Right lobe of liver (tissue), 6 donors: ENCODE measurements around the gene SRCIN1. TPM values are rescaled to one million over a fixed set of nuclear protein-coding genes. Genes with fewer than 3 reads are reported as not detected.

Source experiments
- ATAC-seq, 4 donors: fragments of 200-7000 bp; cut with Tn5 transposase; one replicate each; pipeline ENCODE4 v1.9.1; 2020; ENCODE audit warnings: mild to moderate bottlenecking in 4 of 4, moderate library complexity in 4 of 4
- DNase-seq, 3 donors: peaks; one replicate each; pipeline ENCODE4 v3.0.0-alpha.2; 2020
- H3K27ac ChIP-seq, 3 donors: fragments of 200-600 bp; one replicate each; pipeline ENCODE4 v1.8.0; 2022
- H3K27me3 ChIP-seq, 2 donors: fragments of 200-600 bp; one replicate each; pipeline ENCODE4 v1.8.0; 2022
- H3K36me3 ChIP-seq, 4 donors: fragments of 200-600 bp; sonication (generic) in 1 of 4; one replicate each; pipeline versions ENCODE4 v1.5.1 to v1.8.0; 2017 to 2022; ENCODE audit warnings: control low read depth in 1 of 4
- H3K4me1 ChIP-seq, 4 donors: fragments of 200-600 bp; sonication (generic) in 1 of 4; one replicate each; pipeline versions ENCODE4 v1.5.1 to v1.8.0; 2017 to 2022; ENCODE audit warnings: control low read depth in 1 of 4
- H3K4me3 ChIP-seq, 3 donors: fragments of 200-600 bp; one replicate each; pipeline ENCODE4 v1.8.0; 2022
- H3K9me3 ChIP-seq, 4 donors: fragments of 200-600 bp; sonication (generic) in 1 of 4; one replicate each; pipeline versions ENCODE4 v1.5.1 to v1.8.0; 2017 to 2022; ENCODE audit warnings: control low read depth in 1 of 4
- POLR2A ChIP-seq: fragments of 450-650 bp; IDR thresholded peaks from one replicate; pipeline ENCODE4 v1.6.1; 2017; ENCODE audit warnings: antibody characterized with exemption, mild to moderate bottlenecking
- WGBS: methylation state at CpG from one replicate; pipeline ENCODE4 v1.1.6; 2018; ENCODE audit warnings: low coverage, low lambda C conversion rate; ENCODE audit not compliant: insufficient coverage; ENCODE audit errors: missing lambda C conversion rate; 5-methylcytosine and 5-hydroxymethylcytosine counted together
- intact Hi-C, 2 donors: fragments of 100-400 bp; cut with DNase I; formaldehyde crosslinking; loops; one replicate each; pipeline versions ENCODE4 v1.11.2 to v1.14.1; 2022
- total RNA-seq, 6 experiments: library from RNA; depleted of rRNA in 2 of 6; stranded (reverse); fragments of >200 nt in 2 of 6; fragmentation: NEBNext Ultra II Directional in 3 of 6; extraction: Animal tissue kit (Norgen Biotek cat#: 25700) in 3 of 6; gene quantifications; one replicate each; pipeline versions ENCODE4 v1.1.0 to v1.2.4, GENCODE V29; 2016 to 2023
- TF ChIP-seq, protein P1 (sequence below), 4 donors: fragments of 200-600 bp in 3 of 4; fragments of 450-650 bp in 1 of 4; IDR thresholded peaks; one replicate each; pipeline versions ENCODE4 v1.5.1 to v1.8.0; 2016 to 2022; ENCODE audit warnings: antibody characterized with exemption in 4 of 4, mild to moderate bottlenecking in 2 of 4
- donor health status: DM: no; HTN: yes; CAD: no.
- donor health status: DM: no; HTN: no; CAD: no.
- donor health status: DM: no; HTN: no; CAD: no.
- donor health status: DM: no; HTN: yes; CAD: no.
- donor health status: DM: no; HTN: yes; CAD: no.

SRCIN1 gene
- total RNA-seq, 6 experiments from 2014 or later = 5.6 to 17.6 (median 11.5) TPM

DNA sequence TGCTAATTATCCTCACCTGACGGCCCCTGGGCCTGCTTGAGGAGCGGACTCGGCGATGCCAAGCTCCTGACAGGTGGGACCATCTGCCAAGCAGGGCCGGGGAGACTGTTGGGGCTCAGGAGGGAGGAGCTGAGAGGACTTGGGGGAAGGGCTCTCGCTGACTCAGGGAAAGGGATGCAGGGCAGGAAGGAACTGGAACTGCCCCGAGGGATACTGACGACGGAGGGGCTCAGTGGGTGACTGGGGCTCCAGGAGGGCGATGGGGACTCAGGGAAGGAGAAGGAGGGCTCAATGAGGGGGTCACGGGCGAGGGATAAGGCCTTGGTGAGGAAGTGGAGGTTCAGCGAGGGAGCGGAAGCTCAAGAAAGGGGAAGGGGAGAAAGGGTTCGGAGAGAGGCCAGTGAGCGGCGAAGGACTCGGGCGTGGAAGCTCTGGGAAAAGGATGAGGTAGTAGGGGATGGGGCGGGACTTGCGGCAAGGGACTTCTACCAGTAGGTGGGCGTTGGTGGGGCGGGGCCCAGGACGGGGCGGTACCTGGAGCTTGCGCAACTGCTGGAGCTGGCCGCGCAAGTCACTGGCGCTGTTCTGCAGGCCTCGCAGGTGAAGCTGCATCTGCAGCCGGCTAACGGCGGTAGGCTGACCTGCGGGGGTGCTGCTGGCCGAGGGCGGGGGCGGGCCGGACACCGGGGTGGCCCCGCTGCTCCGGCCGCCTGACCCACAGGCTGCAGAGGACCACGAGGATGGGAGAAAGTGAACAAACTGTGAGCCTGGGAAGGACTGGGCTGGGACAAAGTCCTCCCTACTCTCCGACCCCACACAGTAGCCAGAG, 46.5 kb downstream of the SRCIN1 start:
- Histone ChIP-seq H3K4me3 (peak overlapping the region in 1 of 3 donors; percentile 43), H3K36me3 (no peaks in the 10 kb centered on the region), H3K27ac (peak overlapping the region; percentile 40 to 82 (median 63)), H3K4me1 (peaks cover 0 to 31% (median 13%) of the 10 kb centered on the region in 4 donors), H3K9me3 (no peaks in the 10 kb centered on the region), H3K27me3 (no peaks in the 10 kb centered on the region)
- TF ChIP-seq, protein P1, sequence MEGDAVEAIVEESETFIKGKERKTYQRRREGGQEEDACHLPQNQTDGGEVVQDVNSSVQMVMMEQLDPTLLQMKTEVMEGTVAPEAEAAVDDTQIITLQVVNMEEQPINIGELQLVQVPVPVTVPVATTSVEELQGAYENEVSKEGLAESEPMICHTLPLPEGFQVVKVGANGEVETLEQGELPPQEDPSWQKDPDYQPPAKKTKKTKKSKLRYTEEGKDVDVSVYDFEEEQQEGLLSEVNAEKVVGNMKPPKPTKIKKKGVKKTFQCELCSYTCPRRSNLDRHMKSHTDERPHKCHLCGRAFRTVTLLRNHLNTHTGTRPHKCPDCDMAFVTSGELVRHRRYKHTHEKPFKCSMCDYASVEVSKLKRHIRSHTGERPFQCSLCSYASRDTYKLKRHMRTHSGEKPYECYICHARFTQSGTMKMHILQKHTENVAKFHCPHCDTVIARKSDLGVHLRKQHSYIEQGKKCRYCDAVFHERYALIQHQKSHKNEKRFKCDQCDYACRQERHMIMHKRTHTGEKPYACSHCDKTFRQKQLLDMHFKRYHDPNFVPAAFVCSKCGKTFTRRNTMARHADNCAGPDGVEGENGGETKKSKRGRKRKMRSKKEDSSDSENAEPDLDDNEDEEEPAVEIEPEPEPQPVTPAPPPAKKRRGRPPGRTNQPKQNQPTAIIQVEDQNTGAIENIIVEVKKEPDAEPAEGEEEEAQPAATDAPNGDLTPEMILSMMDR (IDR thresholded peaks at IDR 0.05) = peak in 3 of 4 donors; percentile 9 to 21 (median 14)
- peak; percentile 58 for TF ChIP-seq POLR2A
- intact Hi-C loops = no loop called here
- ATAC-seq (peak; percentile 73 to 75 (median 75)), DNase-seq (peak; percentile 93 to 97 (median 95))
- 13% methylated on average over 28 of the region's 44 CpGs for WGBS

DNA sequence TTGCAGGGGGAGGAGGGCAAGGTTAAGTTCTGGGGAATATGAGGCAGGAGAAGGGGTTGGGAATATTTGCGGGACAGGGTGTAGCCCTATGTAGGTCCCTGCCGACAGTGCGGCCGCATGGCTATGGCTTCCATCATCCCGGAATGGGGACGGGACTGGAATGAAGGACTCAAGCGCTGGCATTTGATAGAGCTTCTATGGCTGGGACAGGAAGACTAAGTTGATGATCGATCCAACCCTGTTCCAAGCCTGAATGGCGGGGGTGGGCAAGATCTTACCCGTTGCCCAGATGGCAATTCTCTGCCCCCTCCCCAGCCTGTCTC, 47.1 kb downstream of the SRCIN1 start:
- no peaks in the 10 kb centered on the region for H3K36me3 ChIP-seq
- peaks cover 0 to 31% (median 13%) of the 10 kb centered on the region in 4 donors for H3K4me1 ChIP-seq
- ATAC-seq (peak in 2 of 4 donors; percentile 2 to 8), DNase-seq (no peak)
- intact Hi-C loops = no loop called here
- peak overlapping the region in 1 of 3 donors; percentile 82 for H3K27ac ChIP-seq
- WGBS = 0% methylated on average over 4 of the region's 10 CpGs
- H3K27me3 ChIP-seq = no peaks in the 10 kb centered on the region
- no peaks in the 10 kb centered on the region for H3K9me3 ChIP-seq
- no peak for TF ChIP-seq POLR2A
- TF ChIP-seq, protein P1 (IDR thresholded peaks at IDR 0.05) = no peak
- H3K4me3 ChIP-seq = peak overlapping the region in 2 of 3 donors; percentile 15 to 43

DNA sequence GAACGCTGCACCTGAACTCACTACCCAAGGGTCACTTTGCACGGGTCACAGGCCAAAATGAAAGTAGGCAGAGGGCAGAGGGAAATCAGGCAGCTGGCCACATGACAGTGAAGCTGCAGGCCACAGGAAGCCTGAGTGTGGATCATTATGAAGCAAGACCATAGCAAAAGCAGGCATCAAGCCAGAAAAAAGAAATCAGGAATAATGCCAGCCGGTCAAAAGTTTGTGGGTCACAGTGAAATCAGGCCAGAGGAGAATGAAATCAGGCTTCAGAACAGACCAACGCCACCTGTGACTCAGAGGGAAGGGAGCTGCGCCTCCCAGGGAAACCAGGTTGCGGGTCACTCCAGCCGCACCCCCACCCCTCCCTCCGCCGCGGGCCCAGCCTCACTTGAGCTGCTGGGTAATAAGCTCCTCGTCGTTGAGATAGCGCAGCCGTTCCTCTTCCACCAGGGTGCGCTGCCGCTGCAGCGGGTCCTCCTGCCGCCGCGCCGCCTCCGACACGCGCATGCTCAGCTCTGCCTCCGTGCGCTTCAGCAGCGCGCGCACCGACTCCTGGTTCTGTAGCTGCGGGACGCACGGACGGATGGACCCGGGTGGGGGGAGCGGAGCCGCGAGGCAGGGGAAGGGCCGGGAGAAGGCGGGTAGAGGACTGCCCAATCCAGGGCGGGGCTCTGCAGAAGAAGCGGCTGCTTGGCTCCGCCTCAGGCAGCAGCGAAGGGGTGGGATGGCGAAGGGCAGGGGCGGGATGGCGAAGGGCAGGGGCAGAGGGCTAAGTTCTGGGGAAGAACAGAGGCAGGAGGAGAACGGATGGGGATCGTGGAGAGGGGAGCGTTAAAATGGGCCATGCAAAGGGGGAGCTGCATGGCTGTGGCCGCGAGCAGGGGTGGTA, 47.7 kb downstream of the SRCIN1 start:
- intact Hi-C loops = no loop called here
- TF ChIP-seq POLR2A = peak; percentile 34
- TF ChIP-seq, protein P1 (IDR thresholded peaks at IDR 0.05) = peak; percentile 87 to 92 (median 90)
- no peaks in the 10 kb centered on the region for H3K27me3 ChIP-seq

DNA sequence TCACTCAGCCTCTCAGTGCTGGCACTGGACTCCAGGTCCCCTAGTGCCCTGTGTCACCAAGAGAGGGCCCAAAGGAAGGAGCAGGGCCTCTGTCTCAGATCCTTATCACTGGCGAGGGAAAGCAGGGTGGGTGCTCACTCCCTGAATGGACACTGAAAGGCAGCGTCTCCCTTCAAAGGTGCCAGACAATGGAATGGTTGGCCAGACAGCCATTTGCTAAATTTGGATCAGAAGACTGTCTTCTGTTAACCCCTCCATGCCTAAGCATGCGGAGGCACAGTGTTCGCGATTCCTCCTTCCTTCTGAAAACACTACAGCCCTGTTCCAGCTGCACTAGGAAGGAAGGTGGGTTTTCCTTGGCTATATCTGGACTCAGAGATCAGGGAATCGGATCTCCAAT, 48.4 kb downstream of the SRCIN1 start:
- TF ChIP-seq POLR2A = no peak
- TF ChIP-seq, protein P1 (IDR thresholded peaks at IDR 0.05) = no peak
- no peaks in the 10 kb centered on the region for H3K9me3 ChIP-seq
- ATAC-seq (no peak), DNase-seq (no peak)
- peak overlapping the region; percentile 46 to 82 (median 63) for H3K27ac ChIP-seq
- WGBS = 38% methylated on average over 5 of the region's 6 CpGs
- peaks cover 0 to 31% (median 13%) of the 10 kb centered on the region in 4 donors for H3K4me1 ChIP-seq
- intact Hi-C loops = no loop called here
- H3K27me3 ChIP-seq = no peaks in the 10 kb centered on the region
- no peaks in the 10 kb centered on the region for H3K36me3 ChIP-seq
- H3K4me3 ChIP-seq = peak overlapping the region in 2 of 3 donors; percentile 6 to 43

More for the DNA sequence above, 47.7 kb downstream of the SRCIN1 start:
- Histone ChIP-seq H3K9me3 (no peaks in the 10 kb centered on the region), H3K27ac (peak overlapping the region; percentile 46 to 82 (median 63)), H3K4me3 (peak overlapping the region; percentile 6 to 43 (median 15)), H3K4me1 (peaks cover 0 to 31% (median 13%) of the 10 kb centered on the region in 4 donors), H3K36me3 (no peaks in the 10 kb centered on the region)
- ATAC-seq (peak; percentile 82 to 87 (median 84)), DNase-seq (peak; percentile 94 to 96 (median 95))
- WGBS = 3% methylated on average over 28 of the region's 52 CpGs
